ENCODE data around the gene SHC2. TPM values are rescaled to one million over a fixed set of nuclear protein-coding genes. Genes with fewer than 3 reads are reported as not detected.

SHC2 gene
- total RNA-seq, 1 donor from 2014 or later = 343 TPM

GRCh38 chr19:367561-367960, 93.3 kb downstream of the SHC2 start:
- no peak overlapping the region for H3K4me3 Mint-ChIP-seq (ENCODE audit: unreplicated experiment)
- TF ChIP-seq, protein P1, sequence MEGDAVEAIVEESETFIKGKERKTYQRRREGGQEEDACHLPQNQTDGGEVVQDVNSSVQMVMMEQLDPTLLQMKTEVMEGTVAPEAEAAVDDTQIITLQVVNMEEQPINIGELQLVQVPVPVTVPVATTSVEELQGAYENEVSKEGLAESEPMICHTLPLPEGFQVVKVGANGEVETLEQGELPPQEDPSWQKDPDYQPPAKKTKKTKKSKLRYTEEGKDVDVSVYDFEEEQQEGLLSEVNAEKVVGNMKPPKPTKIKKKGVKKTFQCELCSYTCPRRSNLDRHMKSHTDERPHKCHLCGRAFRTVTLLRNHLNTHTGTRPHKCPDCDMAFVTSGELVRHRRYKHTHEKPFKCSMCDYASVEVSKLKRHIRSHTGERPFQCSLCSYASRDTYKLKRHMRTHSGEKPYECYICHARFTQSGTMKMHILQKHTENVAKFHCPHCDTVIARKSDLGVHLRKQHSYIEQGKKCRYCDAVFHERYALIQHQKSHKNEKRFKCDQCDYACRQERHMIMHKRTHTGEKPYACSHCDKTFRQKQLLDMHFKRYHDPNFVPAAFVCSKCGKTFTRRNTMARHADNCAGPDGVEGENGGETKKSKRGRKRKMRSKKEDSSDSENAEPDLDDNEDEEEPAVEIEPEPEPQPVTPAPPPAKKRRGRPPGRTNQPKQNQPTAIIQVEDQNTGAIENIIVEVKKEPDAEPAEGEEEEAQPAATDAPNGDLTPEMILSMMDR (IDR thresholded peaks at IDR 0.05; ENCODE audit: partially characterized antibody, unreplicated experiment) = no peak
- H3K27me3 Mint-ChIP-seq (ENCODE audit: unreplicated experiment) = peaks cover 11% of the 10 kb centered on the region
- peaks cover 5% of the 10 kb centered on the region for H3K9me3 Mint-ChIP-seq (ENCODE audit: unreplicated experiment)
- DNase-seq = no peak
- H3K27ac Mint-ChIP-seq (ENCODE audit: unreplicated experiment) = no peak overlapping the region
- H3K4me1 Mint-ChIP-seq (ENCODE audit: low read depth, unreplicated experiment) = peaks cover 17% of the 10 kb centered on the region
- peaks cover 5% of the 10 kb centered on the region for H3K36me3 Mint-ChIP-seq (ENCODE audit: unreplicated experiment)

GRCh38 chr19:366951-367350, 93.9 kb downstream of the SHC2 start:
- DNase-seq = no peak
- peaks cover 9% of the 10 kb centered on the region for H3K27me3 Mint-ChIP-seq (ENCODE audit: unreplicated experiment)

More at GRCh38 chr19:366951-367350, 93.9 kb downstream of the SHC2 start:
- TF ChIP-seq, protein P1 (IDR thresholded peaks at IDR 0.05; ENCODE audit: partially characterized antibody, unreplicated experiment) = no peak
- H3K4me3 Mint-ChIP-seq (ENCODE audit: unreplicated experiment) = no peak overlapping the region
- peaks cover 5% of the 10 kb centered on the region for H3K36me3 Mint-ChIP-seq (ENCODE audit: unreplicated experiment)
- H3K4me1 Mint-ChIP-seq (ENCODE audit: low read depth, unreplicated experiment) = peaks cover 11% of the 10 kb centered on the region
- H3K9me3 Mint-ChIP-seq (ENCODE audit: unreplicated experiment) = peaks cover 6% of the 10 kb centered on the region
- H3K27ac Mint-ChIP-seq (ENCODE audit: unreplicated experiment) = no peak overlapping the region

Other genes with a start within 250 kb of the SHC2 start
- 0.64 TPM for gene PLPP2, start 169.6 kb downstream of the SHC2 start, total RNA-seq (ENCODE audit: unreplicated experiment)
- gene MIER2, start 116.2 kb downstream of the SHC2 start, total RNA-seq (ENCODE audit: unreplicated experiment) = 47.3 TPM
- 9.6 TPM for gene C2CD4C, start 51.9 kb downstream of the SHC2 start, total RNA-seq (ENCODE audit: unreplicated experiment)
- gene MADCAM1, start 35.5 kb upstream of the SHC2 start, total RNA-seq (ENCODE audit: unreplicated experiment) = 1.7 TPM
- gene TPGS1, start 46.5 kb upstream of the SHC2 start, total RNA-seq (ENCODE audit: unreplicated experiment) = 20.0 TPM
- gene CDC34, start 70.7 kb upstream of the SHC2 start, total RNA-seq (ENCODE audit: unreplicated experiment) = 136 TPM
- gene GZMM, start 83.0 kb upstream of the SHC2 start, total RNA-seq (ENCODE audit: unreplicated experiment) = 0.47 TPM
- gene BSG, start 111.6 kb upstream of the SHC2 start, total RNA-seq (ENCODE audit: unreplicated experiment) = 470 TPM
- gene HCN2, start 128.8 kb upstream of the SHC2 start, total RNA-seq (ENCODE audit: unreplicated experiment) = 33.2 TPM
- gene POLRMT, start 172.5 kb upstream of the SHC2 start, total RNA-seq (ENCODE audit: unreplicated experiment) = 79.9 TPM
- 1.5 TPM for gene FGF22, start 178.8 kb upstream of the SHC2 start, total RNA-seq (ENCODE audit: unreplicated experiment)
- 51.7 TPM for gene RNF126, start 202.2 kb upstream of the SHC2 start, total RNA-seq (ENCODE audit: unreplicated experiment)
- gene FSTL3, start 215.4 kb upstream of the SHC2 start, total RNA-seq (ENCODE audit: unreplicated experiment) = 10.7 TPM
- 0.78 TPM for gene PRSS57, start 234.4 kb upstream of the SHC2 start, total RNA-seq (ENCODE audit: unreplicated experiment)
- 349 TPM for gene PALM, start 247.9 kb upstream of the SHC2 start, total RNA-seq (ENCODE audit: unreplicated experiment)

All from glutamatergic neuron (in vitro differentiated cells).